Midbrain (tissue), 1 donor: ENCODE measurements around the gene ATXN2.
"Not testable (repeated sequence)": the region's sequence is repeated elsewhere in the genome, so short reads cannot be mapped to it uniquely, and the experiment has no call there.

Experiments
- DNase-seq: peaks from one replicate; lab custom pipeline; 2025; lab: John Stamatoyannopoulos, UW

ATXN2 gene

GRCh38 chr12:111599453-111600204 lies 514 bp upstream of the ATXN2 start:
- DNase-seq = peak; percentile 80

GRCh38 chr12:111597831-111598636 lies 1.1 kb downstream of the ATXN2 start:
- DNase-seq = peak; percentile 52

- DNase-seq = peak; percentile 52
Measured at GRCh38 chr12:111596985-111597830, 1.9 kb downstream of the ATXN2 start.

- DNase-seq = not testable (repeated sequence)
Measured at GRCh38 chr12:111595341-111595835, 3.7 kb downstream of the ATXN2 start.

- DNase-seq = not testable (repeated sequence)
Measured at GRCh38 chr12:111591399-111592010, 7.6 kb downstream of the ATXN2 start.

GRCh38 chr12:111590552-111590951 lies 8.6 kb downstream of the ATXN2 start:
- DNase-seq = no peak

GRCh38 chr12:111589601-111590000 lies 9.5 kb downstream of the ATXN2 start:
- DNase-seq = no peak

GRCh38 chr12:111588010-111588409 lies 11.1 kb downstream of the ATXN2 start:
- no peak for DNase-seq

GRCh38 chr12:111586986-111587385 lies 12.1 kb downstream of the ATXN2 start:
- DNase-seq = no peak

GRCh38 chr12:111585690-111586089 lies 13.4 kb downstream of the ATXN2 start:
- DNase-seq = no peak

GRCh38 chr12:111584959-111585358 lies 14.2 kb downstream of the ATXN2 start:
- no peak for DNase-seq

GRCh38 chr12:111583506-111583905 lies 15.6 kb downstream of the ATXN2 start:
- not testable (repeated sequence) for DNase-seq

- DNase-seq = no peak
Measured at GRCh38 chr12:111582133-111582747, 16.9 kb downstream of the ATXN2 start.

GRCh38 chr12:111581434-111582132 lies 17.5 kb downstream of the ATXN2 start:
- DNase-seq = no peak

- no peak for DNase-seq
Measured at GRCh38 chr12:111580737-111581136, 18.4 kb downstream of the ATXN2 start.

GRCh38 chr12:111580119-111580425 lies 19.0 kb downstream of the ATXN2 start:
- no peak for DNase-seq

- DNase-seq = no peak
Measured at GRCh38 chr12:111578971-111579340, 20.2 kb downstream of the ATXN2 start.

- no peak for DNase-seq
Measured at GRCh38 chr12:111578276-111578970, 20.7 kb downstream of the ATXN2 start.

- DNase-seq = no peak
Measured at GRCh38 chr12:111574797-111575443, 24.2 kb downstream of the ATXN2 start.

- no peak for DNase-seq
Measured at GRCh38 chr12:111573476-111573875, 25.6 kb downstream of the ATXN2 start.
